ENCODE results near the gene ZNF14. TPM values are rescaled to one million over a fixed set of nuclear protein-coding genes. Genes with fewer than 3 reads are reported as not detected.
A peak's percentile ranks its signal among the peaks of the same experiment; 100 is the strongest.

ZNF14 gene
- total RNA-seq (2012; rRNA removed) = 5.4 and 5.6 TPM in 2 replicates
- polyA plus RNA-seq (2012; rRNA removed) = 1.0 and 1.2 TPM in 2 replicates
- 0.20 and 0.25 TPM in 2 replicates for polyA plus RNA-seq (2012; cell fraction: cytosol; rRNA removed)
- polyA plus RNA-seq (2012; cell fraction: nucleus; rRNA removed; ENCODE audit: low replicate concordance) = 0.13 and 1.8 TPM in 2 replicates
- percentile 74 among the genes with signal in this experiment for Bru-seq, nascent RNA
- percentile 73 among the genes with signal in this experiment for BruChase-seq, experiment 1, labeled RNA remaining after a 6-hour chase
- percentile 63 among the genes with signal in this experiment for BruChase-seq, experiment 2, labeled RNA remaining after a 2-hour chase
- long read RNA-seq, partial matches to known transcripts = 1 of 4 reads
- long read RNA-seq, other reads (novel, unspliced or antisense) = 0 of 4 reads

DNA sequence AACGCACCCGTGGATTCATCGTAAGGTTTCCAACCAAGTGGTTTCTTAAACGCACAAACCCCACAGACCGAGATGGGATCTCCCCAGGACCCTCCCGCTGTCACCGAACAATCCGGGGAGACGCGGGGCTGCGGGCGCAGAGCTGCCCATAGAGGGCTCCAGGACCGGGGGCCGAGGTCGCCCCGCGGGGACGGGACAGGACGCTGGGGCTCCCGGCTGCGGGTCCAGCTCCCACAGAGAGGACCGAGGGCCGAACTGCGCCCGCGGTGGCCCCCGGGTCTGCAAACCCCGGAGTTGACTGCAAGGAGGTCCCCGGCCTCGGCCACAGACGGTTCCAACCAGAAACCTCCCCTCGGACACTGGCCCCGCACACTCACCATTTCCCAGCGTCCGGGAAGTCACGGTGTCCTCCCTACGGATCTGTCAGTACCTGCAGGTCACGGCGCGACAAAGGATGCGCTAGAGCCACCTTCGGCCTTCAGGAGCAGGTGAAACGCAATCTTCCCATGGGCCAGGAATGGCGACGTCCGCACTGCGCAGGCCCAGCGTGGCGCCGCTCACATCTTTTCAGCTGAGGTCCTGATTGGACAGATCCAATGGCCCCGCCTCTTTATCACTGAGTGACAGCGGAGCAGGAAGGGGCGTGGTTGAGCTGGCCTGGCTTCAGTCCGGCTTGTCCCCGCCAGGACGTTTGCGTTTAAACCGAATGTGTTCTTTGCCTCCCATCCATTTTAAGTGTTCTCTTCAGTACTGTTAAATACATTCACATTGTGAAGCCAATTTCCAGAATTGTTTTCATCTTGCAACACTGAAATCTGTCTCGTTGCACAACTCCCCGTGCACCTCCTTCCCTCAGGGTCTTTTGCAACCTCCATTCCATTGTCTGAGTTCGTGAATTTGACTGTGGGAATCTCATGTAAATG lies at the start of gene ZNF14:
Gene ZNF14 (minus strand): TSS at position 534 of the 923 bp plus-strand sequence. CDS start 154 bp downstream, at position 380.
- peak within 1 kb of the TSS; percentile 89 for H3K9ac ChIP-seq (ENCODE audit: low read depth, low read length)
- peak within 1 kb of the TSS; percentile 98 for H3K4me2 ChIP-seq (ENCODE audit: low read depth, low read length)
- no peaks in the 10 kb centered on the region for H3K27me3 ChIP-seq (ENCODE audit: control insufficient read depth, insufficient read depth, low read length)
- peak within 1 kb of the TSS; percentile 20; the same call in 1 of the 2 replicates for H3K56ac ChIP-seq (ENCODE audit: extremely low read depth, insufficient read depth, low read length)
- H4K91ac ChIP-seq (ENCODE audit: insufficient read depth, low read depth, low read length) = peak within 1 kb of the TSS; percentile 61; the same call in 1 of the 2 replicates
- H2AK9ac ChIP-seq (replicated peaks; ENCODE audit: low read depth, low read length, poor library complexity) = peak within 1 kb of the TSS; percentile 97
- peak within 1 kb of the TSS; percentile 91 for H3K14ac ChIP-seq (replicated peaks; ENCODE audit: low read depth, low read length)
- dilution Hi-C loops (cut with HindIII; ENCODE audit: low sequenced_read_pairs, unreplicated experiment) (no loop called here), intact Hi-C loops (cut with micrococcal nuclease) (loop anchor here (2.0 kb wide), 1 partner anchor 44 kb away; no protein-coding TSS in a partner anchor), in situ Hi-C loops (cut with MboI; ENCODE audit: low sequenced_read_pairs) (no loop called here)
- POLR2A ChIA-PET (ENCODE audit: unreplicated experiment) = no interaction called here
- H3K23ac ChIP-seq (ENCODE audit: low read depth, low read length) = peak within 1 kb of the TSS; percentile 86; the same call in 1 of the 2 replicates
- H3K36me3 ChIP-seq (ENCODE audit: control insufficient read depth, insufficient read depth, low read length) = no peaks in the 10 kb centered on the region; the same call in 1 of the 2 replicates
- H3K9me1 ChIP-seq (ENCODE audit: insufficient read depth, low read length) = no peaks in the 10 kb centered on the region
- TF ChIP-seq CEBPB (IDR thresholded peaks at IDR 0.05; ENCODE audit: low read depth, low read length) = peak; percentile 92
- no peak for TF ChIP-seq RAD21 (IDR thresholded peaks at IDR 0.05; ENCODE audit: low read length)
- no peak for TF ChIP-seq FOS (IDR thresholded peaks at IDR 0.05; ENCODE audit: low read depth, low read length)
- TF ChIP-seq BHLHE40 (IDR thresholded peaks at IDR 0.05; ENCODE audit: low read depth, low read length) = peak; percentile 30; the same call in 1 of the 2 replicates
- TF ChIP-seq SMC3 (IDR thresholded peaks at IDR 0.05; ENCODE audit: low read depth, low read length) = no peak
- TF ChIP-seq RCOR1 (IDR thresholded peaks at IDR 0.05; ENCODE audit: insufficient replicate concordance, low read length) = no peak
- TF ChIP-seq, protein P1, sequence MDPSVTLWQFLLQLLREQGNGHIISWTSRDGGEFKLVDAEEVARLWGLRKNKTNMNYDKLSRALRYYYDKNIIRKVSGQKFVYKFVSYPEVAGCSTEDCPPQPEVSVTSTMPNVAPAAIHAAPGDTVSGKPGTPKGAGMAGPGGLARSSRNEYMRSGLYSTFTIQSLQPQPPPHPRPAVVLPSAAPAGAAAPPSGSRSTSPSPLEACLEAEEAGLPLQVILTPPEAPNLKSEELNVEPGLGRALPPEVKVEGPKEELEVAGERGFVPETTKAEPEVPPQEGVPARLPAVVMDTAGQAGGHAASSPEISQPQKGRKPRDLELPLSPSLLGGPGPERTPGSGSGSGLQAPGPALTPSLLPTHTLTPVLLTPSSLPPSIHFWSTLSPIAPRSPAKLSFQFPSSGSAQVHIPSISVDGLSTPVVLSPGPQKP (IDR thresholded peaks at IDR 0.05; ENCODE audit: borderline replicate concordance, low read depth, low read length) = no peak
- TF ChIP-seq MAFK (IDR thresholded peaks at IDR 0.05; ENCODE audit: low read depth, low read length) = no peak
- TF ChIP-seq, protein P2, sequence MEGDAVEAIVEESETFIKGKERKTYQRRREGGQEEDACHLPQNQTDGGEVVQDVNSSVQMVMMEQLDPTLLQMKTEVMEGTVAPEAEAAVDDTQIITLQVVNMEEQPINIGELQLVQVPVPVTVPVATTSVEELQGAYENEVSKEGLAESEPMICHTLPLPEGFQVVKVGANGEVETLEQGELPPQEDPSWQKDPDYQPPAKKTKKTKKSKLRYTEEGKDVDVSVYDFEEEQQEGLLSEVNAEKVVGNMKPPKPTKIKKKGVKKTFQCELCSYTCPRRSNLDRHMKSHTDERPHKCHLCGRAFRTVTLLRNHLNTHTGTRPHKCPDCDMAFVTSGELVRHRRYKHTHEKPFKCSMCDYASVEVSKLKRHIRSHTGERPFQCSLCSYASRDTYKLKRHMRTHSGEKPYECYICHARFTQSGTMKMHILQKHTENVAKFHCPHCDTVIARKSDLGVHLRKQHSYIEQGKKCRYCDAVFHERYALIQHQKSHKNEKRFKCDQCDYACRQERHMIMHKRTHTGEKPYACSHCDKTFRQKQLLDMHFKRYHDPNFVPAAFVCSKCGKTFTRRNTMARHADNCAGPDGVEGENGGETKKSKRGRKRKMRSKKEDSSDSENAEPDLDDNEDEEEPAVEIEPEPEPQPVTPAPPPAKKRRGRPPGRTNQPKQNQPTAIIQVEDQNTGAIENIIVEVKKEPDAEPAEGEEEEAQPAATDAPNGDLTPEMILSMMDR (conservative IDR thresholded peaks at IDR 0.05; ENCODE audit: low read depth, low read length) = 0 out of 2 replicates have a peak, but pooled peaks have one; percentile 6
- 1% methylated on average over 38 of the region's 61 CpGs; no CpG with 5 or more reads in 1 of the 2 experiments for WGBS, 2 experiments (ENCODE audit: extremely low coverage in 2 of 2, insufficient read length in 1 of 2)
- peaks cover 9 to 11% of the 10 kb centered on the region in 2 experiments; a peak in 3 of 4 replicates for H3K79me1 ChIP-seq (ENCODE audit: low read depth in 1 of 2, low read length in 2 of 2)
- CTCF ChIA-PET = interaction anchor here (0.6 kb wide), 1 partner anchor 79 kb away, joined by 3 read pairs; no protein-coding TSS in a partner anchor
- ATAC-seq (ENCODE audit: low read depth) = peak; percentile 100
- H4K8ac ChIP-seq (ENCODE audit: low read depth in 2 of 2, low read length in 2 of 2) = peak within 1 kb of the TSS; percentile 48 to 98; a peak in 3 of 4 replicates
- peak within 1 kb of the TSS; percentile 95 for H3K4me3 ChIP-seq (ENCODE audit: insufficient read depth, low read depth, low read length)
- H2BK20ac ChIP-seq (ENCODE audit: low read depth, low read length) = no peak within 1 kb of the TSS
- H3K4me1 ChIP-seq (ENCODE audit: control insufficient read depth, insufficient read depth, low read length) = no peaks in the 10 kb centered on the region
- peak; percentile 90 for DNase-seq
- peak within 1 kb of the TSS; percentile 92 for H4K5ac ChIP-seq (ENCODE audit: low read depth, low read length)
- H3K18ac ChIP-seq (ENCODE audit: low read depth, low read length) = peak within 1 kb of the TSS; percentile 56
- H2AFZ ChIP-seq (replicated peaks; ENCODE audit: low read length, poor library complexity) = peak within 1 kb of the TSS; percentile 100
- BruUV-seq (replicated peaks) = no TSS peak
- H3K27ac ChIP-seq (ENCODE audit: insufficient read depth, low read length) = peak within 1 kb of the TSS; percentile 75
- peaks cover 12% of the 10 kb centered on the region for H3K9me3 ChIP-seq (ENCODE audit: control insufficient read depth, insufficient read depth, low read length)
- peak within 1 kb of the TSS; percentile 90 for H3K4ac ChIP-seq (ENCODE audit: low read depth, low read length)
- no peak within 1 kb of the TSS for H2BK15ac ChIP-seq (ENCODE audit: low read depth, low read length)
- H2BK120ac ChIP-seq (ENCODE audit: low read depth, low read length) = no peak within 1 kb of the TSS
- peak within 1 kb of the TSS; percentile 53 for H2BK5ac ChIP-seq (ENCODE audit: low read depth, low read length, poor library complexity, severe bottlenecking)
- H4K20me1 ChIP-seq (ENCODE audit: insufficient read depth, low read length) = no peaks in the 10 kb centered on the region
- H2AK5ac ChIP-seq (ENCODE audit: low read depth, low read length) = no peak within 1 kb of the TSS; the same call in 1 of the 2 replicates
